PFSK-1 (cell line): ENCODE measurements around the gene PRKN.

Experiments
- FOXP2 ChIP-seq: optimal IDR thresholded peaks from 2 replicates; pipeline ENCODE3; 2011; ENCODE audit warnings: borderline replicate concordance, control low read depth, inconsistent platforms; ENCODE audit not compliant: insufficient read depth; ENCODE audit errors: extremely low read length, extremely low read depth
- POLR2AphosphoS5 ChIP-seq: IDR thresholded peaks from 2 replicates; pipeline ENCODE4 v1.6.1; 2012; ENCODE audit warnings: low read depth, mild to moderate bottlenecking, control low read depth, low read length, moderate library complexity
- REST ChIP-seq, 2 experiments: IDR thresholded peaks; 2 replicates each; pipeline versions ENCODE4 v1.6.1 to v1.8.0; 2011 to 2012; ENCODE audit warnings: low read depth in 2 of 2, low read length in 2 of 2, control low read depth in 1 of 2, inconsistent platforms in 1 of 2, mild to moderate bottlenecking in 1 of 2, moderate library complexity in 1 of 2; ENCODE audit not compliant: insufficient read depth in 1 of 2
- SIN3A ChIP-seq: IDR thresholded peaks from 2 replicates; pipeline ENCODE4 v1.6.1; 2012; ENCODE audit warnings: mild to moderate bottlenecking, low read length, moderate library complexity, borderline replicate concordance; ENCODE audit not compliant: insufficient read depth
- TAF1 ChIP-seq: IDR thresholded peaks from 2 replicates; pipeline ENCODE4 v1.6.1; 2012; ENCODE audit warnings: low read length, control low read depth, borderline replicate concordance; ENCODE audit not compliant: insufficient read depth

The PRKN gene

GRCh38 chr6:161481786-161482516 lies 1245.6 kb downstream of the PRKN start:
- no peak for TF ChIP-seq FOXP2
- no peak for TF ChIP-seq REST (IDR thresholded peaks at IDR 0.05; ENCODE audit: insufficient read depth in 1 of 2, low read depth in 2 of 2, low read length in 2 of 2)
- TF ChIP-seq POLR2AphosphoS5, result no peak
- TF ChIP-seq SIN3A, result no peak
- TF ChIP-seq TAF1, result no peak

- no peak for TF ChIP-seq SIN3A
Measured at GRCh38 chr6:161480421-161481155, 1247.0 kb downstream of the PRKN start.

GRCh38 chr6:161479376-161479775 lies 1248.2 kb downstream of the PRKN start:
- TF ChIP-seq REST (IDR thresholded peaks at IDR 0.05; ENCODE audit: insufficient read depth in 1 of 2, low read depth in 2 of 2, low read length in 2 of 2) (no peak), TAF1 (no peak)

- TF ChIP-seq TAF1 (no peak), FOXP2 (no peak), SIN3A (no peak), REST (IDR thresholded peaks at IDR 0.05; ENCODE audit: insufficient read depth in 1 of 2, low read depth in 2 of 2, low read length in 2 of 2) (no peak), POLR2AphosphoS5 (no peak)
Measured at GRCh38 chr6:161477876-161478425, 1249.6 kb downstream of the PRKN start.

- TF ChIP-seq FOXP2 (no peak), TAF1 (no peak), SIN3A (no peak), REST (IDR thresholded peaks at IDR 0.05; ENCODE audit: insufficient read depth in 1 of 2, low read depth in 2 of 2, low read length in 2 of 2) (no peak), POLR2AphosphoS5 (no peak)
Measured at GRCh38 chr6:161476711-161477110, 1250.9 kb downstream of the PRKN start.
